ENCODE data around the gene RXFP4. TPM values are rescaled to one million over a fixed set of nuclear protein-coding genes. Genes with fewer than 3 reads are reported as not detected.

RXFP4 gene
- total RNA-seq, 2 donors from 2014 or later = not detected

- WGBS = 18% methylated on average over 4 of the region's 4 CpGs
- Histone ChIP-seq H3K27me3 (replicated peaks; ENCODE audit: insufficient read depth) (no peaks in the 10 kb centered on the region), H3K36me3 (no peaks in the 10 kb centered on the region), H3K9me3 (no peaks in the 10 kb centered on the region), H3K4me1 (replicated peaks) (peaks cover 14% of the 10 kb centered on the region), H3K27ac (peak overlapping the region; percentile 84 to 93), H3K4me3 (peak overlapping the region; percentile 66 to 93)
- intact Hi-C loops (cut with DNase I) = no loop called here
- no peak for DNase-seq (ENCODE audit: low spot score)
- TF ChIP-seq POLR2A (IDR thresholded peaks at IDR 0.05) (no peak), POLR2AphosphoS5 (IDR thresholded peaks at IDR 0.05) (no peak)
These were observed 34.1 kb downstream of the RXFP4 start for GRCh38 chr1:155975375-155976061.

- peaks cover 14% of the 10 kb centered on the region for H3K4me1 ChIP-seq (replicated peaks)
- no peaks in the 10 kb centered on the region for H3K9me3 ChIP-seq
- TF ChIP-seq POLR2A (IDR thresholded peaks at IDR 0.05) (no peak), CTCF (IDR thresholded peaks at IDR 0.05) (no peak), POLR2AphosphoS5 (IDR thresholded peaks at IDR 0.05) (no peak)
- H3K36me3 ChIP-seq = no peaks in the 10 kb centered on the region
- H3K27me3 ChIP-seq (replicated peaks; ENCODE audit: insufficient read depth) = no peaks in the 10 kb centered on the region
- 6% methylated on average over 14 of the region's 14 CpGs for WGBS
- DNase-seq (ENCODE audit: low spot score) = peak; percentile 38
- peak overlapping the region; percentile 84 to 93 for H3K27ac ChIP-seq
- H3K4me3 ChIP-seq = peak overlapping the region; percentile 66 to 93
- intact Hi-C loops (cut with DNase I) = no loop called here
These were observed 34.8 kb downstream of the RXFP4 start for GRCh38 chr1:155976062-155976912.

DNA sequence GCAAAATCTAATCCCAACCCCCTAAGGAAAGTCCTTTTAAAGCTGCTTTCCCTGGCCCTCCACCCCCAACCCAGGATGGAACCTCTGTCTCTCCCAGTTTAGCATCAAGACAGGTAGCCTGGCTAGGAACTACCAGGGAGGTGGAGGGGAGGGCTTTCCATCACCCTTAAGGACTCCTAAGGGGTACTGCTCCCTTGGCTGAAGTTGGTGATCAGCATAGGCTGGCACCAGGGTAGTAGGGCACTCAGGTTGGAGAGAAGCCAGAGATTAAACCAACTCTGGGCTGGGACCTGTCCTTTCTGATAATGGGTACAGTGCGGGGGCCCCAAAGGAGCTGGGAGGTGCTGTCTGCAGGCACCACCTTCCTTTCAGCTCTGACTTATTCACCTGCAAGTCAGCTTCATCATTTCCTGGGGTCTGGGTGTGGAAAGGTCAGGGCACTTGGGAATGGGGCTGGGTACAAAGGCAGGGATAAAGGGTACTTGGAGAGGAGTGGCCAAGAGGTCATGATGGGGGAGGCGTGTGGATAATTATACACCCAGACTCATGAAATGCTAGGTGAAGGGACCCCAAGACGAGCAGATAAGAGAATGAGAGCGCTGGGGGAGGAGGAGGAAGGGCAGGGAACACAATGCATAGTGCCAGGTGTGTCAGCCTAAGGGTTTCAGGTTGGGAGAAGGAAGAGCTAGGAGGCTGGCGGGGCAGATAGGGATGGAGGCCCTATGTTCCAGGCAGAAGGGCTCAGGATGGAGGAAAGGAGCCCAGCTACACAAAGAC is 35.7 kb downstream of the RXFP4 start:
- WGBS = 7% methylated on average over 5 of the region's 5 CpGs

GRCh38 chr1:155977690-155978324 is 36.4 kb downstream of the RXFP4 start:
- peak; percentile 26 for DNase-seq (ENCODE audit: low spot score)
- Histone ChIP-seq H3K4me1 (replicated peaks) (peaks cover 14% of the 10 kb centered on the region), H3K27ac (peak overlapping the region; percentile 84 to 93), H3K27me3 (replicated peaks; ENCODE audit: insufficient read depth) (no peaks in the 10 kb centered on the region), H3K4me3 (peak overlapping the region; percentile 66 to 93), H3K36me3 (no peaks in the 10 kb centered on the region), H3K9me3 (no peaks in the 10 kb centered on the region)
- 1% methylated on average over 52 of the region's 52 CpGs for WGBS
- TF ChIP-seq POLR2AphosphoS5 (IDR thresholded peaks at IDR 0.05) (no peak), CTCF (IDR thresholded peaks at IDR 0.05) (no peak), POLR2A (IDR thresholded peaks at IDR 0.05) (no peak)
- intact Hi-C loops (cut with DNase I) = no loop called here

More for the DNA sequence above, 35.7 kb downstream of the RXFP4 start:
- Histone ChIP-seq H3K27me3 (replicated peaks; ENCODE audit: insufficient read depth) (no peaks in the 10 kb centered on the region), H3K36me3 (no peaks in the 10 kb centered on the region), H3K9me3 (no peaks in the 10 kb centered on the region), H3K27ac (peak overlapping the region; percentile 84 to 93), H3K4me1 (replicated peaks) (peaks cover 14% of the 10 kb centered on the region), H3K4me3 (peak overlapping the region; percentile 66 to 93)
- DNase-seq (ENCODE audit: low spot score) = no peak
- TF ChIP-seq POLR2AphosphoS5 (IDR thresholded peaks at IDR 0.05) = no peak
- no peak for TF ChIP-seq POLR2A (IDR thresholded peaks at IDR 0.05)
- TF ChIP-seq CTCF (IDR thresholded peaks at IDR 0.05) = no peak
- intact Hi-C loops (cut with DNase I) = no loop called here

Measured in prostate gland (tissue), 2 donors.